Activated T-cell treated with anti-CD3 and anti-CD28 coated beads for 48 hours (primary cell): ENCODE measurements around the gene FOLR3.
"Not testable (repeated sequence)": the region's sequence is repeated elsewhere in the genome, so short reads cannot be mapped to it uniquely, and the experiment has no call there.

Experiments used
- DNase-seq: peaks from one replicate; pipeline ENCODE4 v3.0.0-alpha.2; 2020; ENCODE audit warnings: low read depth

Gene FOLR3

GRCh38 chr11:72123117-72123653 lies 12.3 kb upstream of the FOLR3 start:
- no peak for DNase-seq

DNA sequence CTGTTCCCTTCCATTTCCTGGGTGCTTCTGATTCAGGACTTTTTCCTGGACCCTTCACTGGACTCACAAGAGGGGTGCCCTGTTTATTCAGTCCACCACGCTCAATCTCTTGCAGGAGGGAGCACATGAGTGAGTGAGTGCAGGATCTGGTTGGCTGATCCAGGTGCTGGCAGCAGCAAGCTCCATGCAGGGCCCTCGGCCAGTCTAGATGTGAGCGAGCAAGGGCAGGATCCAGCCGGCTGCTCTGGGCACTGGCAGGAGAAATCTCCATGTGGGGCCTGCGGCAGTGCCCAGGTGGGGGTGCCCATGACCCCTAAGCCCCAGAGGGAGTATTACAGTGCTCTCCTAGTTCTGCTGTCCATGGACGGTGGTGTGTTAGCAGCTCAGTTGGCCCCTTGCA lies 11.5 kb upstream of the FOLR3 start:
- no peak for DNase-seq

- DNase-seq = no peak
Observed at GRCh38 chr11:72125956-72126355, 9.6 kb upstream of the FOLR3 start.

GRCh38 chr11:72127923-72128322 lies 7.6 kb upstream of the FOLR3 start:
- DNase-seq = no peak

DNA sequence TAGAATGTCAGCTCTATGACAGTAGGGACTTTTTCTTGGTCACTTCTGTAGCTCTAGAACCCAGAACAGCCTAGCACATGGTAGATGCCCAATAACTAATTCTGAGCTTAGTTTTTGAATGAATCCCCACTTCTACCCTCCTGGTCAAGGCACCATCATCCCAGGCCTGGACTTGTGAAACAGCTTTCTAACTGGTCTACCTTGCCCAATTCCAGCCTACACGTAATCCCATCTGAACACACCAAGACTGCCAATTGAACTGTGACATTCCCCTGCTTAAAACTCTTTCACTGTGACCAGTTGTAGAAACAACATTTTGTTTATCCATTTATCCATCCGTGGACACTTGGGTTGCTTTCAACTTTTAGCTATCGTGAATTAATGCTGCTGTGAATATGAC lies 6.1 kb upstream of the FOLR3 start:
- no peak for DNase-seq

DNA sequence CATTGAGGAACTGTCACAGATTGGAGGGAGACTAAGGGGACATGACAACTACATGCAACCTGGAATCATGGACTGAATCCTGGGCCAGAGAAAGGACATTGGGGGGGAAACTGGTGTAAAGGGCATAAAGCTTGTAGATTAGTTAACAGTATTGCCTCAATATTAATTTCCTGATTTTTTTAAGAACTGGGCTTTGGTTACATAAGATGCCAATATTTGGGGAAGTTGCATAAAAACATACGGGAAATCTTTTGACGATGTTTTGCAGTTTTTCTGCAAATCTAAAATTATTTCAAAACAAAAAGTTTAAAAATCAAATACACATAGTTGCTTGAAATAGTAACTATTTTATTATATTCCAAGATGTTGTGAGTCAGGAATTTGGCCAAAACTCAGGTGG lies 2.9 kb upstream of the FOLR3 start:
- DNase-seq = no peak

- no peak for DNase-seq
Observed at GRCh38 chr11:72135891-72136683, 562 bp downstream of the FOLR3 start.

- no peak for DNase-seq
Observed at GRCh38 chr11:72136684-72137262, 1.2 kb downstream of the FOLR3 start.

- DNase-seq = no peak
Observed at GRCh38 chr11:72138821-72139390, 3.4 kb downstream of the FOLR3 start.

- DNase-seq = no peak
Observed at GRCh38 chr11:72139500-72139899, 4.0 kb downstream of the FOLR3 start.

GRCh38 chr11:72140661-72141060 lies 5.1 kb downstream of the FOLR3 start:
- DNase-seq = no peak

DNA sequence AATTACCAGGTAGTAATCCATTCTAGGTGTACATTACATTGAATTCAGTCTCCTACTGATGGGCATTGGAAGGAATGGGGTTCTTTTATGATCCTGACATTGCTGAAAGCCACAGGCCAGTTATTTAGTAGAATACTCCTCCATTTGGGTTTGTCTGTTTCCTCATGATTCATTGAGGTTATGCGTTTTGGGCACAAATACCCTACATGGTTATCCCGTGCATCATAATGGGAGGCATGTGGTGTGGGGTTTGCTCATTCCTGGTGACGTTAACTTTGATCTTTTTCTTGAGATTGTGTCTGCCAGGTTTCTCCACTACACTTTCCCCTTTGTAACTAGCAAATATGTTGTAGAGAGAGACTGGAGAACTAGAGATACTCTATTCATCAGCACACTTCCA lies 5.5 kb downstream of the FOLR3 start:
- DNase-seq = peak; percentile 18

- DNase-seq = not testable (repeated sequence)
Observed at GRCh38 chr11:72142086-72142485, 6.6 kb downstream of the FOLR3 start.

DNA sequence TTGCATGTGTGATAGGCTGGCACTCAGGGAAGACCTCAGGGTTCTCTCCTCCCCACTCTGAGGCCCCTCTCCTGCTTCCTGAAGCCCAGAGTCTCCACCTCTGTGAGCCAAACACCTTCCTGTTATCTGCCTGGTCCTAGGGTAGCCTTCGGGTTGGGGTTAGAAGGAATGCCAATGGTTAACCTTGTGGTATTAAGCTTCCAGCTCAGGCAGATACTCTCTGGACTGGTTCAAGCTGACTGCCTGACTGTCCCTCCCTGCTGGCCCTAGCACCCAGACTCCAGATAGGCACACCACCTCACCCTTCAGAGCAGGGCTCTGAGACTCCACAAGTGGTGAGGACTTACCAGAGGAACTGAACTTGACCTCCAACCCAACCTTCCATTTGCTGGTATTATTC lies 7.0 kb downstream of the FOLR3 start:
- DNase-seq = not testable (repeated sequence)

- no peak for DNase-seq
Observed at GRCh38 chr11:72144807-72145565, 9.5 kb downstream of the FOLR3 start.

DNA sequence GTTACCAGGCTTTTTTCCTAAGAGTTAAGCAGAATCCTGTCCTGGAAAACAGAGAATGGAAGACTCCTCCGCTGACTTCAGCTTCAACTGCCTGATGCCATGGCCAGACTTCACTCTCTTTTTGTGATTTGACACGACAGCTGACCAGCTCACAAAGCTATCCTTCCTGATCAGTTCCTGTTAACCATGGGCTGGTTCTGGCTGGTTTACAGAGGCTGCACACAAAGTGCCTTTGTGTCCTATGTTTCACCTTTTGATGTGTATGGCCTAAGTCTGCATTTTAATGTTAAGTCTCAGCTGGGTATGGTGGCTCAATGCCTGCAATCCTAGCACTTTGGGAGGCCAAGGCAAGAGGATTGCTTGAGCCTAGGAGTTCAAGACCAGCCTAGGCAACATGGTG lies 11.1 kb downstream of the FOLR3 start:
- DNase-seq = no peak

DNA sequence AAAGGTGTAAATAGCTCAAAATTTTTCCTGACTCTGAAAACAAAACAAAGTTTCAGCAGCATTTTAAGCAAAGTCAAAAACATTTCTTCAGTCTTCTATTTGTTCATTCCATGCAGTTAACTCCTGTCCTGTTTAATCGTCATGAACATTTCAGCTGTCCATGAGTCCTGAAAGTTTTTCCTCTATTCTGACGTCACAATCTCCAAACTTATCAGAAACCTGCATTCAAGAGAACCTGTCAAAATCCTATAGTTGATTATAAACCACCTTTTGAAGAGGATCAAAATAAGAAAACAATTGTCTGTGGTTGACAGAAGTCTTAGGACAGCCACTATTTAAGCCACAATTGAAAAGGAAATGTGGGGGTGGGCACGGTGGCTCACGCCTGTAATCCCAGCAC lies 15.4 kb downstream of the FOLR3 start:
- no peak for DNase-seq

GRCh38 chr11:72153874-72154273 lies 18.3 kb downstream of the FOLR3 start:
- not testable (repeated sequence) for DNase-seq

GRCh38 chr11:72154816-72155215 lies 19.3 kb downstream of the FOLR3 start:
- no peak for DNase-seq

DNA sequence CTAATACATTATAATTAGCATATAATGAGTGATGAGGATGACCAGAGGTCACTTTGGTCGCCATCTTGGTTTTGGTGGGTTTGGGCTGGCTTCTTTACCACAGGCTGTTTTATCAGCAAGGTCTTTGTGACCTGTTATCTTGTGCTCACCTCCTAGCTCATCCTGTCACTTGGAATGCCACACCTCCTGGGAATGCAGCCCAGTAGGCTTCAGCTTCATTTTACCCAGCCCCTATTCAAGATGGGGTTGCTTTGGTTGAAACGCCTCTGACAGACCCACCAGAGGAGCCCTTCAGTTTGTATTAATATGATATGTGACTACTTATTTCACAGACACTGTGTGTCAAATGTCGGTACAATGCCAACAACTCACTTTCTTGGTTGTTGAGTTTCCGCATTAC lies 20.2 kb downstream of the FOLR3 start:
- DNase-seq = no peak

DNA sequence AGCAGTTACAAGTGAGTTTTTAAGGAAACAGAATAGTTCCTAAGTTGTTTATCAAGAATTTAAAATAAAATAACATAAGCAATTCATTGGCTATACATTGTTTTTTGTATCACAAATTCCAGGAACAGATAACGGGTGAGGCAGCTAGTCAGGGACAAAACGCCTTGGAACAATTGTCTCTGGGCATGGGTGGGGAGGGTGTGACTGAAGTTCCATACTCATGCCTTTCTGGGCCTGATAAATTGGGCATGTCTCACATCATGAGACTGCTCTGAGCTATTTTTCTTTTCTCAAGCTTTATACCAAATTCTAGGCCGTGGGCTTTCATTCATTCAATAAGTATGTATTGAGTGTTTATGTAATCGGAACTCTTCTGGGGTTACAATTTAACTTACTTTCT lies 21.6 kb downstream of the FOLR3 start:
- no peak for DNase-seq

DNA sequence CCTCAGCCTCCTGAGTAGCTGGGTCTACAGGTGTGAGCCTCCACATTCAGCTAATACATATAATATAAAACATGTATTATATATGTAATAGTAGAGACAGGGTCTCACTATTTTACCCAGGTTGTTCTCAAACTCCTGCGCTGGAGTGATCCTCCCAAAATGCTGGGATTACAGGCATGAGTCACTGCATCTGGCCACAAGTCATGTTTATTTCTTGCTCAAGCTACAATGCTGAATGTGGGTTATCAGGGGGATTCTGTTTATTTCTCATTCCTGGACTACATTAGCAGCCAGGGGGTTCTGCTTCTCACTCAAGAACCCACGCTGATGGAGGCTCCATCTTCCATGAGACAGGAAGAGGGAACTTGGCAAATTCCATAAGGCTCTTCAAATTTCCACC lies 24.8 kb downstream of the FOLR3 start:
- DNase-seq = no peak
